HG02571 (cell line): Measurements from ENCODE around the gene THOC2.
"Not testable (repeated sequence)": the region's sequence is repeated elsewhere in the genome, so short reads cannot be mapped to it uniquely, and the experiment has no call there.

Experiments used
- ATAC-seq: cut with Tn5 transposase; IDR thresholded peaks from one replicate; pipeline ENCODE4 v1.9.1; 2021; ENCODE audit warnings: mild to moderate bottlenecking, moderate library complexity; ENCODE audit not compliant: unreplicated experiment

Gene THOC2

DNA sequence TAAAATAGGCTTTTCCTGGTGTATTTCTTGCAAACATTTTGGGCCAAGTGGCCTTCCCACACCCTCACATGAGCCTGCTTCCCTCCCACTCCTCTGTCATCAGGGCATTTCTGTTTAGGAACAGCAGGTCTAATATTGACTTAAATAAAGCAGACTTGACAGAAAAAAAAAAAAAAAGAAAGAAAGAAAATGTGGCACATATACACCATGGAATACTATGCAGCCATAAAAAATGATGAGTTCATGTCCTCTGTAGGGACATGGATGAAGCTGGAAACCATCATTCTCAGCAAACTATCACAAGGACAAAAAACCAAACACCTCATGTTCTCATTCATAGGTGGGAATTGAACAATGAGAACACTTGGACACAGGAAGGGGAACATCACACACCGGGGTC lies 2.3 kb upstream of the THOC2 start:
- not testable (repeated sequence) for ATAC-seq

- ATAC-seq = not testable (repeated sequence)
Measured at GRCh38 chrX:123734079-123734478, 1.2 kb upstream of the THOC2 start.

DNA sequence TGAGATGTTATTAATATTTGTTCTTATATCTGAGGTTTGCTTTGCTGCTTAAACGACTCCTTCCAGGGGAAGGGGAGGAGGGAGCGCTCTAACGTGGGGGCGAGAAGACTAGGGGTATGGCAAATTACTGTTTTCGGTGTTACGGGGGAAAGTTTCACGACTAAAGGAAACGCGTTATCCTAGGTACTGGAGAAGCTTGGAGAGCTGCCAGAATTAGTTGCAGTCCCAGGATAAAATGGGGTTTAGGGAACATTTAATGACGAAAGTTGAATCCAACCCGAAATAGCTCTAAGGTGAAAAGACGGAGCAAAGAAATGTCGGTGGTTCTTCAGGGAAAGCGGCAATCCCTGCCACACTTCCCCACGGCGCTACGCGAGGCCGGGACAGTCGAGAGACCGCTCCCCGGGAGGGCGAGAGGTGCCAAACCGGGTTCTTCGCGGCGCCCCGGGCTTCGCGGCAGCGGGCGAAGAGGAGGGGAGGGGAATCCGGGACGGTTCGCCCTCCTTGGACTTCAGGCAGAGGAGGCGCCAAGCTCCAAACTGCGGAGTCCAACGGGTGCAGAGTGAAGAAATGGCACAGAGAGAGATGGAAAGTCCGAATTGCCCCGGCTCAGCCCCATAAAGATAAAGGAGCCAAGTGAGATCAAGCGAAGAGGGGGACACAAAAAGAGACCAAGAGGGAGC lies 724 bp downstream of the THOC2 start:
- peak; percentile 17 for ATAC-seq

DNA sequence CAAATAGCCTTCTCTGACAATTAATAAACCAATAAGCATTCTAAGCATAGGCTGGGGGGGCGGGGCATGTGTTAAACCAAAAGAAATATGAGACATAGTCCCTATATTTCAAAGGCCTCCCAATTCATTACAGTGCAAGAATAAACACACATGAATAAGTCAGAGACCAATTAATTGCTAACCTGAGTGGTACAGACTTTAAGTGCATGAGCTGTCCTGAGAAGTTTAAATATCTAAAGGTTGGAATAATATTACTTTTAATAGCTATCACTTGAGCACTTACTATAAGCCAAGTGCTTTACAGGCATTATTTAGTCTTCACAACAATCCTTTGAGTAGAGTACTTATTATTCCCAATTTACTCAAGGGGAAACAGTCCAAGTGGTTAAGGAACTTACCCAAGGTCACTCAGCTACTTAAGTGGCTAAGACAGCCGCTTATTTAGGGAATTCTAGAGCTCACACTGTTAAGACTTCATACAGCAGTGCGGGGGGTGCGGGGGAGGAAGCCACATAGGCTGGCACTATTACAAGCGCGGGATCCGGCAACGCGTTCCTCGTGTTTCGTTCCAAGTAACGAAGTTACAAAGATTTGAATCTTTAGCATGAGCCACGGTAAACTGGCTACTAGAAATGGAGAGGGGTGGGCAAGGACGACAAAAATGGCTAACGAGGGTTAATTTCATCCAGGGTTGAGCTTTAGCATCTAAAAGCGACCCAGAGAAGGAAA lies 1.4 kb downstream of the THOC2 start:
- ATAC-seq = no peak

DNA sequence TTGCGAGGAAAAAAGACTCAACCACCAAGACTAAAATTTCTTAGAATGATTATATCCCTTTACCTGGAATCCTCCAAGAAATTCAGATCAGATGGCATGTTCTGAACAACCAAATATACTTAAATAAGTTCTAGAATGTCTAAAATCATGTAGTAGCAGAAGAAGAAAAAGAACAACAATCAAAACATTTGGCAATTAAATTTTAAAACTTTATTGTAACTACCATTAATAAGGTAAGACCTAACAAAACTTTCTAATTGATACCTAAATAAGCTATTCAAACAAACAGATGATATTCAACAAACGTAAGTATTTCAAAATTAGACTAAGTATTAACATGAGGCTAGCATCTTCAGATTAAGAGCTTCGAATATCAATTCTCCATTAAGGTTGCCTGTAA lies 4.3 kb downstream of the THOC2 start:
- no peak for ATAC-seq

DNA sequence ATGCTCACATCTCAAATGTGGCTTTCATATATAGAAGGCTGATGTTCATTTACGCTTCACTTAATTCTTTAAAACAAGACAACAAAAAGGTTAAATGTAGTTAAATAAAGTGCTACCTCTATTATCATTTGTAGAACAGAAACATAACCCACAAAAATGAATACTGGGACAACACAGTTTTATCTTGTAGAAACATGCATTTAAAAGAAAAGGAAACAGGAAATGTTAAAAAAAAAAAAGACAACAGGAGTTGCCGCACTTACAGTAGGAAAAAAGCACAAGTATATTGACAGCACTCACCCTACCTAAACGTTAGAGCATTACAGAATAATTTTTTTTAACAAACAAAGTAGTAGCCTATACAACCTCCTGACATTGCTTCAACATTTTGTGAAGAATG lies 4.8 kb downstream of the THOC2 start:
- ATAC-seq = no peak

- not testable (repeated sequence) for ATAC-seq
Measured at GRCh38 chrX:123722193-123722592, 10.7 kb downstream of the THOC2 start.

DNA sequence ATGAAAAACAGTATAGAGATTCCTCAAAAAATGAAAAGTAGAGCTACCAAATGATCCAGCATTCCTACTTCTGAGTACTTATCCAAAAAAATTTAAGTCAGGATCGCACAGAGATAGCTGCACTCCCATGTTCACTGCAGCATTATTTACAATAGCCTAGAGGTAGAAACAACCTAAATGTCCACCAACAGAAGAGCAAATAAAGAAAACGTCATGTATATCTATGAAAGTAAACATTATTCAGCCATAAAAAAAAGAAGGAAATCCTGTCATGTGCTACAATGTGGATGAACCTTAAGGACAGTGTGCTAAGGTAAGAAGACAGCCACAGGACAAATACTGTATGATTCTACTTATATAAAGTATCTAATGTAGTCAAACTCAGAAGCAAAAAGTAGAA lies 12.4 kb downstream of the THOC2 start:
- no peak for ATAC-seq

- no peak for ATAC-seq
Measured at GRCh38 chrX:123713841-123714240, 19.0 kb downstream of the THOC2 start.

- ATAC-seq = no peak
Measured at GRCh38 chrX:123713434-123713833, 19.4 kb downstream of the THOC2 start.

DNA sequence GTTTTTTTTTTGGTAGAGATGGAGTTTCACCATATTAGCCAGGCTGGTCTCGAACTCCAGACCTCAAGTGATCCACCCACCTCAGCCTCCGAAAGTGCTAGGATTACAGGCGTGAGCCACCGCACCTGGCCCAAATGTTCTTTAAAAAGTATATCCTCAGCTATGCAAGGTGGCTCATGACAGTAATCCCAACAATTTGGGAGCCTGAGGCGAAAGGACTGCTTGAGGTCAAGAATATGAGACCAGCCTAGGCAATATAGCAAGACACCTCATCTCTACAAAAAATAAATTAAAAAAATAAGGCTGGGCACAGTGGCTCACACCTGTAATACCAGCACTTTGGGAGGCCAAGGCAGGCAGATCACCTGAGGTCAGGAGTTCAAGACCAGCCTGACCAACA lies 21.7 kb downstream of the THOC2 start:
- not testable (repeated sequence) for ATAC-seq

- no peak for ATAC-seq
Measured at GRCh38 chrX:123704781-123705180, 28.1 kb downstream of the THOC2 start.

GRCh38 chrX:123698979-123699520 lies 33.8 kb downstream of the THOC2 start:
- no peak for ATAC-seq

GRCh38 chrX:123696334-123696733 lies 36.5 kb downstream of the THOC2 start:
- no peak for ATAC-seq

- no peak for ATAC-seq
Measured at GRCh38 chrX:123695242-123695641, 37.6 kb downstream of the THOC2 start.

GRCh38 chrX:123691776-123692175 lies 41.1 kb downstream of the THOC2 start:
- ATAC-seq = no peak

- no peak for ATAC-seq
Measured at GRCh38 chrX:123688524-123688923, 44.3 kb downstream of the THOC2 start.

GRCh38 chrX:123685232-123685631 lies 47.6 kb downstream of the THOC2 start:
- no peak for ATAC-seq

DNA sequence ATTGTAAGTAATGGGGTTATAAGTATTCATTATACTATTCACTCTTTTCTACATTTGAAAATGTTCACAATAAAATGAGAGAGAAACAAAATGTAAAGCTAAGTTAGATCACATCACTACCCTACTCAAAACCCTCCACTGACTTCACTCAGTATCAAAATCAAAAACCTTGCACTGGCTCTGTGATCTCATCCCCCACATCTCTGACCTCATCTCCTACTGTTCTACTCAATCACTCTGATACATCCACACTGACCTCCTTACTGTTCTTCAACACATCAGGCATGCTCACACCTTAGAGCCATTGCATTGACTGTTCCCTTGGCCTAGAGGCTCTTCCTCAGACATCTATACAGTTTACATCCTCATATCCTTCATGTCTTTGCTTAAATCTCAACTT lies 50.7 kb downstream of the THOC2 start:
- no peak for ATAC-seq

- ATAC-seq = not testable (repeated sequence)
Measured at GRCh38 chrX:123679733-123680460, 53.0 kb downstream of the THOC2 start.

GRCh38 chrX:123675154-123675553 lies 57.7 kb downstream of the THOC2 start:
- ATAC-seq = no peak

DNA sequence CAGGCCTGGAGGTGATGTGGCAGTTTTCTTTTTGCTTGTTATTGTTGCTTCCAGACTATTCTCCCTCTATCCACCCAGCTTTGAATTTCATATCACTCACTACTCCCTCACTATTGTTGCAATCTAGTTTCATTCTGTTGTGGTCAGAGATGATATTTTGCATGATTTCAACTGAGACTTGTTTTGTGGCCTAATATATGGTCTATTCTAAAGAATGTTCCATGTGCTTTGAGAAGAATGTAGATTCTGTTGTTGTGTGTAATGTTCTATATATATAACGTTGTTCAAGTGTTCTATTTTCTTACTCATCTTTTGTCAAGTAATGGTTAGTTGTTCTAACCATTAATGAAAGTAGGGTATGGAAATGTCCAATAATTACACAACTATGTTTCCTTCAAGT lies 59.0 kb downstream of the THOC2 start:
- no peak for ATAC-seq
